ENCODE data around the gene DNAH7. TPM values are rescaled to one million over a fixed set of nuclear protein-coding genes. Genes with fewer than 3 reads are reported as not detected.

DNAH7 gene
- total and polyA plus RNA-seq, 2 donors (not counting 3 experiments of a cell fraction or from before 2014, with no cell fraction given) = 0.15 to 0.24 TPM

DNA sequence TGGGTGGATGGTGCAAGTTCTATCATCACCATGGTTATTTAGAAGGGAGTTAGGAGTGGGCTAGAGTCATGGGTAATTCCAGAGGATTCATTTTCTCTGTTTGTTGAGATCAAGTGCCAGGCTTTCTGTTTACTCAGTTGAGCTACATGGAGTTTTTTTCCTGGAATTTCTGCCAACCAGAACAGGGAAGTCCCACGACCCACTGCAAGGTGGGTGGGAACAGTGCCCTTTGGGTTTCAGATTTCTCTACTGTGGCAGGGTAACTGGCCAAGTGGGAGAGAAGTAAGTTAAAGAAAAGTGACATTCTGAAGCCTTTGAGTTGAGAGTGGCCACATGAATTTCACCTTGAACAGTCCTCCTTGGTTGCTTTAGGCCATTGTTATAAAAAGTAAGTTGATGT lies 272.8 kb downstream of the DNAH7 start:
- H3K9ac ChIP-seq (replicated peaks; ENCODE audit: extremely low read depth, insufficient read depth, low read length) = no peak overlapping the region
- no peak overlapping the region for H3K4me3 ChIP-seq (replicated peaks in 1 of 3; ENCODE audit: insufficient read depth in 1 of 3, low read depth in 1 of 3, low read length in 3 of 3)
- no peak overlapping the region for H3K27ac ChIP-seq (ENCODE audit: insufficient read depth, low read depth, low read length)
- CTCF ChIA-PET = interaction anchor here (0.5 kb wide), 1 partner anchor 11 kb away, joined by 3 read pairs; no protein-coding TSS in a partner anchor
- DNase-seq (ENCODE audit: low read depth, low spot score) (no peak), FAIRE-seq (no peak)
- no peaks in the 10 kb centered on the region for H3K36me3 ChIP-seq (ENCODE audit: control insufficient read depth in 2 of 2, extremely low read depth in 1 of 2, insufficient read depth in 2 of 2, low read length in 2 of 2)
- no peaks in the 10 kb centered on the region for H3K27me3 ChIP-seq (ENCODE audit: control insufficient read depth in 2 of 2, insufficient read depth in 2 of 2, low read length in 2 of 2)
- no peak overlapping the region for H2AFZ ChIP-seq (ENCODE audit: low read depth, low read length)
- dilution Hi-C loops (cut with MboI; ENCODE audit: extremely low pct_ligation_motif_present, low sequenced_read_pairs) (no loop called here), intact Hi-C loops (cut with micrococcal nuclease) (no loop called here)
- BruUV-seq (replicated peaks) = no TSS peak
- H3K9me3 ChIP-seq (replicated peaks; ENCODE audit: control insufficient read depth, insufficient read depth, low read length) = no peaks in the 10 kb centered on the region
- no peaks in the 10 kb centered on the region for H3K79me2 ChIP-seq (ENCODE audit: control insufficient read depth, insufficient read depth, low read length)
- no peaks in the 10 kb centered on the region for H4K20me1 ChIP-seq (replicated peaks; ENCODE audit: control insufficient read depth, extremely low read depth, insufficient read depth, low read length)
- H3K4me1 ChIP-seq (ENCODE audit: control insufficient read depth, extremely low read depth, insufficient read depth, low read length) = no peaks in the 10 kb centered on the region
- no peak for TF ChIP-seq MYC (IDR thresholded peaks at IDR 0.05; ENCODE audit: low read depth, low read length)
- TF ChIP-seq GATA2 (IDR thresholded peaks at IDR 0.05; ENCODE audit: insufficient read depth, insufficient read length, low read depth, low read length) = no peak
- TF ChIP-seq, protein P1, sequence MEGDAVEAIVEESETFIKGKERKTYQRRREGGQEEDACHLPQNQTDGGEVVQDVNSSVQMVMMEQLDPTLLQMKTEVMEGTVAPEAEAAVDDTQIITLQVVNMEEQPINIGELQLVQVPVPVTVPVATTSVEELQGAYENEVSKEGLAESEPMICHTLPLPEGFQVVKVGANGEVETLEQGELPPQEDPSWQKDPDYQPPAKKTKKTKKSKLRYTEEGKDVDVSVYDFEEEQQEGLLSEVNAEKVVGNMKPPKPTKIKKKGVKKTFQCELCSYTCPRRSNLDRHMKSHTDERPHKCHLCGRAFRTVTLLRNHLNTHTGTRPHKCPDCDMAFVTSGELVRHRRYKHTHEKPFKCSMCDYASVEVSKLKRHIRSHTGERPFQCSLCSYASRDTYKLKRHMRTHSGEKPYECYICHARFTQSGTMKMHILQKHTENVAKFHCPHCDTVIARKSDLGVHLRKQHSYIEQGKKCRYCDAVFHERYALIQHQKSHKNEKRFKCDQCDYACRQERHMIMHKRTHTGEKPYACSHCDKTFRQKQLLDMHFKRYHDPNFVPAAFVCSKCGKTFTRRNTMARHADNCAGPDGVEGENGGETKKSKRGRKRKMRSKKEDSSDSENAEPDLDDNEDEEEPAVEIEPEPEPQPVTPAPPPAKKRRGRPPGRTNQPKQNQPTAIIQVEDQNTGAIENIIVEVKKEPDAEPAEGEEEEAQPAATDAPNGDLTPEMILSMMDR (IDR thresholded peaks at IDR 0.05; ENCODE audit: extremely low read depth in 1 of 2, insufficient read depth in 1 of 2, low read depth in 1 of 2, low read length in 2 of 2) = no peak
- TF ChIP-seq, protein P2, sequence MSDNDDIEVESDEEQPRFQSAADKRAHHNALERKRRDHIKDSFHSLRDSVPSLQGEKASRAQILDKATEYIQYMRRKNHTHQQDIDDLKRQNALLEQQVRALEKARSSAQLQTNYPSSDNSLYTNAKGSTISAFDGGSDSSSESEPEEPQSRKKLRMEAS (IDR thresholded peaks at IDR 0.05; ENCODE audit: insufficient read depth, insufficient read length) = no peak
- TF ChIP-seq EZH2 (IDR thresholded peaks at IDR 0.05; ENCODE audit: borderline replicate concordance, low read depth, low read length, severe bottlenecking) = no peak
- TF ChIP-seq POLR2AphosphoS5 (IDR thresholded peaks at IDR 0.05; ENCODE audit: insufficient read depth, low read depth, low read length) = no peak
- TF ChIP-seq FOS (IDR thresholded peaks at IDR 0.05; ENCODE audit: borderline replicate concordance, insufficient read depth, low read length) = no peak
- no peak for TF ChIP-seq POLR2A (IDR thresholded peaks at IDR 0.05; ENCODE audit: low read depth, low read length)
- TF ChIP-seq JUN (IDR thresholded peaks at IDR 0.05; ENCODE audit: borderline replicate concordance, insufficient read depth, insufficient read length, low read depth) = no peak
- no peak overlapping the region for H3K4me2 ChIP-seq (ENCODE audit: insufficient read depth, low read length)
- POLR2A ChIA-PET = no interaction called here
- no peaks in the 10 kb centered on the region for H3K9me1 ChIP-seq (replicated peaks; ENCODE audit: control insufficient read depth, extremely low read depth, insufficient read depth, low read length)
